Loucy (cell line): ENCODE results near the gene IPO4.

Experiments
- H2AFZ ChIP-seq: fragments of 200-600 bp; sonication (generic); 2 replicates; pipeline ENCODE4 v1.6.0; 2016; ENCODE audit warnings: antibody characterized with exemption, mild to moderate bottlenecking, low read length, moderate library complexity
- H3F3A ChIP-seq: fragments of 200-600 bp; 2 replicates; pipeline ENCODE4 v1.6.0; 2016; ENCODE audit warnings: antibody characterized with exemption, low read depth, mild to moderate bottlenecking
- H3K27me3 ChIP-seq: fragments of 200-600 bp; sonication (generic); 2 replicates; pipeline ENCODE4 v1.6.1; 2014; ENCODE audit warnings: low read length, mild to moderate bottlenecking; ENCODE audit not compliant: insufficient read depth, poor library complexity, severe bottlenecking
- H3K36me3 ChIP-seq: fragments of 200-600 bp; sonication (generic); 2 replicates; pipeline ENCODE4 v1.6.1; 2016; ENCODE audit warnings: low read length; ENCODE audit not compliant: insufficient read depth
- H3K4me1 ChIP-seq: fragments of 200-600 bp; sonication (generic); 2 replicates; pipeline ENCODE4 v1.5.1; 2014; ENCODE audit warnings: low read length, mild to moderate bottlenecking; ENCODE audit not compliant: insufficient read depth, poor library complexity, severe bottlenecking
- H3K4me2 ChIP-seq: fragments of 200-600 bp; sonication (generic); 2 replicates; pipeline ENCODE4 v1.6.0; 2014; ENCODE audit warnings: antibody characterized with exemption, low read length, low read depth, mild to moderate bottlenecking; ENCODE audit not compliant: poor library complexity, severe bottlenecking
- H3K4me3 ChIP-seq: fragments of 200-600 bp; sonication (generic); 2 replicates; pipeline ENCODE4 v1.5.1; 2014; ENCODE audit warnings: low read length, mild to moderate bottlenecking, mixed read lengths; ENCODE audit not compliant: poor library complexity, severe bottlenecking
- H3K79me2 ChIP-seq: fragments of 200-600 bp; sonication (generic); 2 replicates; pipeline ENCODE4 v1.6.1; 2014; ENCODE audit warnings: low read length; ENCODE audit not compliant: insufficient read depth
- H3K9ac ChIP-seq: fragments of 200-600 bp; sonication (generic); 2 replicates; pipeline ENCODE4 v1.6.0; 2014; ENCODE audit warnings: mild to moderate bottlenecking, low read depth, low read length, moderate library complexity; ENCODE audit not compliant: poor library complexity, severe bottlenecking
- H3K9me2 ChIP-seq: fragments of 200-600 bp; sonication (generic); replicated peaks from 2 replicates; pipeline ENCODE4 v1.6.1; 2016; ENCODE audit warnings: low read depth, low read length, mixed read lengths
- H3K9me3 ChIP-seq: fragments of 200-600 bp; sonication (generic); 2 replicates; pipeline ENCODE4 v1.6.1; 2014; ENCODE audit warnings: mild to moderate bottlenecking, antibody characterized with exemption, low read length, low read depth; ENCODE audit not compliant: insufficient read depth
- H4K20me1 ChIP-seq: fragments of 200-600 bp; sonication (generic); 2 replicates; pipeline ENCODE4 v1.6.0; 2014; ENCODE audit warnings: antibody characterized with exemption, low read length, mild to moderate bottlenecking; ENCODE audit not compliant: insufficient read depth, poor library complexity, severe bottlenecking
- EZH2phosphoT487 ChIP-seq: fragments of 200-600 bp; IDR thresholded peaks from 2 replicates; pipeline ENCODE4 v1.6.1; 2018; ENCODE audit warnings: antibody characterized with exemption, mild to moderate bottlenecking, moderate library complexity, borderline replicate concordance
- TF ChIP-seq, protein P1 (sequence below): fragments of 200-600 bp; sonication (generic); conservative IDR thresholded peaks from 2 replicates; pipeline ENCODE4 v1.5.1; 2014; ENCODE audit warnings: mild to moderate bottlenecking, antibody characterized with exemption, low read length

IPO4 gene

DNA sequence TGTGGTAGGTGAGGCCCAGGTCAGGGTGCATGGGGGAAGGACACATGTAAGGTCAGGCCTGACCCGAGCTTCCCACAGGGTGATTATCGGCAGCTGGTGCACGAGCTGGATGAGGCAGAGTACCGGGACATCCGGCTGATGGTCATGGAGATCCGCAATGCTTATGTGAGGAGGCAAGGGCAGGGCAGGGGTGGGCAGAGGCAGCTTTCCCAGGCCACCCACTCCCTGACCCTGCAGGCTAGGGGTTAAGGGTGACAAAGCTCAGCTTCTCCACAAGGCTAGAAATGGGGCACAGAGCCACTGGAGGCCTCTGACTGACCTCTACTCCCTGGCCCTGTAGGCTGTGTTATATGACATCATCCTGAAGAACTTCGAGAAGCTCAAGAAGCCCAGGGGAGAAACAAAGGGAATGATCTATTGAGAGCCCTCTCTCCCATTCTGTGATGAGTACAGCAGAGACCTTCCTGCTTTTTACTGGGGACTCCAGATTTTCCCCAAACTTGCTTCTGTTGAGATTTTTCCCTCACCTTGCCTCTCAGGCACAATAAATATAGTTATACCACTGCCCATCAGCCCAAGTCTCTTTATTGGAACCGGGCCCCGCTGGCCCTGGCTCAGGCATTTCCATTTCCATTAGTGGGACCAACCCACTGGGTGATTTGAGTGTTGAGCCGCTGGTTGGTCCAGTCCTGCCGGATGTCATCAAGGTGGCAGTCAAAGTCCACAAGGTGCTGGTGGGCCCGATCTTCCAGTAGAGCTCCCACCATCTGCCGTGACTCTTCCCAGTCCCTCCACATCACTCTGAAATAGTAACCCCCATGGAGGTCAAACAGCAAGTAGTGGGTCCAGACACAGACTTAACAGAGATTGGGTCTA, 50.0 kb downstream of the IPO4 start:
- no peaks in the 10 kb centered on the region for H3K27me3 ChIP-seq
- H4K20me1 ChIP-seq, result peaks cover 28% of the 10 kb centered on the region
- H3K36me3 ChIP-seq, result peaks cover 19% of the 10 kb centered on the region
- no peaks in the 10 kb centered on the region for H3K9me2 ChIP-seq
- no peaks in the 10 kb centered on the region for H3K9me3 ChIP-seq
- TF ChIP-seq, protein P1, sequence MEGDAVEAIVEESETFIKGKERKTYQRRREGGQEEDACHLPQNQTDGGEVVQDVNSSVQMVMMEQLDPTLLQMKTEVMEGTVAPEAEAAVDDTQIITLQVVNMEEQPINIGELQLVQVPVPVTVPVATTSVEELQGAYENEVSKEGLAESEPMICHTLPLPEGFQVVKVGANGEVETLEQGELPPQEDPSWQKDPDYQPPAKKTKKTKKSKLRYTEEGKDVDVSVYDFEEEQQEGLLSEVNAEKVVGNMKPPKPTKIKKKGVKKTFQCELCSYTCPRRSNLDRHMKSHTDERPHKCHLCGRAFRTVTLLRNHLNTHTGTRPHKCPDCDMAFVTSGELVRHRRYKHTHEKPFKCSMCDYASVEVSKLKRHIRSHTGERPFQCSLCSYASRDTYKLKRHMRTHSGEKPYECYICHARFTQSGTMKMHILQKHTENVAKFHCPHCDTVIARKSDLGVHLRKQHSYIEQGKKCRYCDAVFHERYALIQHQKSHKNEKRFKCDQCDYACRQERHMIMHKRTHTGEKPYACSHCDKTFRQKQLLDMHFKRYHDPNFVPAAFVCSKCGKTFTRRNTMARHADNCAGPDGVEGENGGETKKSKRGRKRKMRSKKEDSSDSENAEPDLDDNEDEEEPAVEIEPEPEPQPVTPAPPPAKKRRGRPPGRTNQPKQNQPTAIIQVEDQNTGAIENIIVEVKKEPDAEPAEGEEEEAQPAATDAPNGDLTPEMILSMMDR, result no peak
- TF ChIP-seq EZH2phosphoT487, result no peak
- H3K4me2 ChIP-seq, result peak overlapping the region; percentile 99
- H3K9ac ChIP-seq, result peak overlapping the region; percentile 85
- no peaks in the 10 kb centered on the region for H3F3A ChIP-seq
- H3K4me3 ChIP-seq, result peak overlapping the region; percentile 97
- H3K79me2 ChIP-seq, result peaks cover 59% of the 10 kb centered on the region
- peaks cover 44% of the 10 kb centered on the region for H3K4me1 ChIP-seq
- H2AFZ ChIP-seq, result no peak overlapping the region

DNA sequence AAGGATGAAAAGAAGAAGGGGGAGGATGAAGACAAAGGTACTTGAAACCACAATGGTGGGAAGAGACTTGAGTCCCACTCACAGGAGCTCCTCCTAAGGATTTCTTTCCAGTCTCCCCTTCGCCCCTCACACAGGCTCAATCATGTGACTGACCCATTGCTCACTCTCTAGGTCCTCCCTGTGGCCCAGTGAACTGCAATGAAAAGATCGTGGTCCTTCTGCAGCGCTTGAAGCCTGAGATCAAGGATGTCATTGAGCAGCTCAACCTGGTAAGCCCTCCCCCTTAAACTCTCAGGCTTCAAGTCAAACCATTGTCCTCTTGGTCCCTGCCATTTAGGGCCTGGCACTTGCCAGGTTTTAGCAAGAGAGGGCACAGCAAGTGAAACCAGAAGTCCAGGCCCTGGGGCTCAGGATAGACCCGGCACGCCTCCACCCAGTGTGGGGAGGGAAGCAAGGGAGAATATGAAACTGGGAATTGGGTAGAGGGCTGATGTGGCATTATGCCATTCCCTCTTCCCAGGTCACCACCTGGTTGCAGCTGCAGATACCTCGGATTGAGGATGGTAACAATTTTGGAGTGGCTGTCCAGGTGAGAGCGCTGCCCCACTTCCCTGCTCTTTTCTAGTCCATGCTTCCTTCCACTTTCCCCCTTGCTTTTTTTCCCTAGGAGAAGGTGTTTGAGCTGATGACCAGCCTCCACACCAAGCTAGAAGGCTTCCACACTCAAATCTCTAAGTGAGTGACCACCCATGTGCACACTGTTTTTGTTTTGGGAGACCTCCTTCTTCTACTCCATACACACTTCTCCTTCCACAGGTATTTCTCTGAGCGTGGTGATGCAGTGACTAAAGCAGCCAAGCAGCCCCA, 50.9 kb downstream of the IPO4 start:
- Histone ChIP-seq H3F3A (no peaks in the 10 kb centered on the region), H3K4me2 (peak overlapping the region; percentile 99), H2AFZ (no peak overlapping the region), H3K79me2 (peaks cover 54% of the 10 kb centered on the region), H3K9ac (peak overlapping the region; percentile 96), H3K36me3 (peaks cover 19% of the 10 kb centered on the region), H3K9me2 (no peaks in the 10 kb centered on the region), H3K4me3 (peak overlapping the region; percentile 99), H3K4me1 (peaks cover 45% of the 10 kb centered on the region), H3K9me3 (no peaks in the 10 kb centered on the region), H3K27me3 (no peaks in the 10 kb centered on the region), H4K20me1 (peaks cover 28% of the 10 kb centered on the region)
- TF ChIP-seq, protein P1, result no peak
- no peak for TF ChIP-seq EZH2phosphoT487

DNA sequence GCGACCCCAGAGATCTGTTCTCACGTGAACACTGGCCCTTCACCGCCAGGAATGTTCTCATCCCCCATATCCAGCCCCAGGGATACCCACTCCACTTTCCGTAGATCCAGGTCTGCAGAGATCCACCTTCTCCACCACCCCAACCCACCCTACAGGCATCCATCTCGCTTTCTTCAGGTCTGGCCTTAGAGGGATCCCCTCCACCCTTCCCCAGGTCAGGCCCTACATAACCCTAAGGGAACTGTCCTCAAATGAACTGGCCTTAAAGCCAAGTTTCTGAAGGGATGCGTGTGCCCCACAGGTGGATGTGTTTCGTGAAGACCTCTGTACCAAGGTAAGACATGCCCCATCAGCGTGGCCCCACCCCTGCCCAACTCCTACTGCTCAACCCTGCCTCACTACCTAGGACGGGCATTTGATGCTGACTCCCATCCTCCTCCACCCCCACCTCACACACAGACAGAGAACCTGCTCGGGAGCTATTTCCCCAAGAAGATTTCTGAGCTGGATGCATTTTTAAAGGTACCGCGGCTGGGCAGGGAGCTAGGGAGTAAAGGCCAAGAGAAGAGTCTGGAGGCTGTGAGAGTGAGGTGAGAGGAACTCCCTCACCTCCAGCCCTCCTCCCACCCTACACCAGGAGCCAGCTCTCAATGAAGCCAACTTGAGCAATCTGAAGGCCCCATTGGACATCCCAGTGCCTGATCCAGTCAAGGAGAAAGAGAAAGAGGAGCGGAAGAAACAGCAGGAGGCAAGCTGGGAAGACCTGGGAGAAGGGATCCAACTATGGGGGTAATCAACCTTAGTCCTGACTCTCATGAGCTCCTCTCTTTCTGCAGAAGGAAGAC, 51.7 kb downstream of the IPO4 start:
- no peaks in the 10 kb centered on the region for H3K27me3 ChIP-seq
- H2AFZ ChIP-seq, result no peak overlapping the region
- peak overlapping the region; percentile 99 for H3K4me2 ChIP-seq
- H3K9me2 ChIP-seq, result no peaks in the 10 kb centered on the region
- TF ChIP-seq, protein P1, result no peak
- TF ChIP-seq EZH2phosphoT487, result no peak
- H3K79me2 ChIP-seq, result peaks cover 52% of the 10 kb centered on the region
- peaks cover 28% of the 10 kb centered on the region for H4K20me1 ChIP-seq
- no peaks in the 10 kb centered on the region for H3F3A ChIP-seq
- H3K4me1 ChIP-seq, result peaks cover 48% of the 10 kb centered on the region
- H3K4me3 ChIP-seq, result peak overlapping the region; percentile 99
- H3K9me3 ChIP-seq, result no peaks in the 10 kb centered on the region
- peaks cover 19% of the 10 kb centered on the region for H3K36me3 ChIP-seq
- H3K9ac ChIP-seq, result peak overlapping the region; percentile 96
